Smooth muscle cell (in vitro differentiated cells): ENCODE data around the gene ZNF350. TPM values are rescaled to one million over a fixed set of nuclear protein-coding genes. Genes with fewer than 3 reads are reported as not detected.
"Not testable (repeated sequence)": the region's sequence is repeated elsewhere in the genome, so short reads cannot be mapped to it uniquely, and the experiment has no call there.

ENCODE experiments used
- DNase-seq: peaks from one replicate; lab custom pipeline; 2025; ENCODE audit not compliant: unreplicated experiment; lab: John Stamatoyannopoulos, UW
- H2AFZ ChIP-seq: fragments of 200-600 bp; sonication (generic); 2 replicates; pipeline ENCODE4 v1.6.0; 2016; ENCODE audit warnings: antibody characterized with exemption, low read depth, mild to moderate bottlenecking
- H3F3A ChIP-seq: fragments of 200-600 bp; sonication (generic); 2 replicates; pipeline ENCODE4 v1.6.0; 2017; ENCODE audit warnings: antibody characterized with exemption, low read depth
- H3K27ac ChIP-seq: fragments of 200-600 bp; sonication (generic); 2 replicates; pipeline ENCODE4 v1.5.1; 2016; ENCODE audit warnings: low read depth, mild to moderate bottlenecking
- H3K27me3 ChIP-seq: fragments of 200-600 bp; sonication (generic); 2 replicates; pipeline ENCODE4 v1.6.1; 2016; ENCODE audit warnings: low read depth, mild to moderate bottlenecking
- H3K36me3 ChIP-seq: fragments of 200-600 bp; sonication (generic); 2 replicates; pipeline ENCODE4 v1.5.1; 2016; ENCODE audit warnings: low read depth
- H3K4me1 ChIP-seq: fragments of 200-600 bp; sonication (generic); 2 replicates; pipeline ENCODE4 v1.5.1; 2016; ENCODE audit warnings: low read depth
- H3K4me2 ChIP-seq: fragments of 200-600 bp; sonication (generic); 2 replicates; pipeline ENCODE4 v1.6.0; 2016; ENCODE audit warnings: mild to moderate bottlenecking
- H3K4me3 ChIP-seq: fragments of 200-600 bp; sonication (generic); 2 replicates; pipeline ENCODE4 v1.5.1; 2016; ENCODE audit warnings: mild to moderate bottlenecking
- H3K79me2 ChIP-seq: fragments of 200-600 bp; sonication (generic); 2 replicates; pipeline ENCODE4 v1.6.0; 2016; ENCODE audit warnings: low read depth, mild to moderate bottlenecking
- H3K9ac ChIP-seq: fragments of 200-600 bp; sonication (generic); 2 replicates; pipeline ENCODE4 v1.6.0; 2016; ENCODE audit warnings: low read depth
- H3K9me3 ChIP-seq: fragments of 200-600 bp; sonication (generic); replicated peaks from 2 replicates; pipeline ENCODE4 v1.5.1; 2016; ENCODE audit warnings: low read depth
- H4K20me1 ChIP-seq: fragments of 200-600 bp; sonication (generic); 2 replicates; pipeline ENCODE4 v1.6.0; 2016; ENCODE audit warnings: low read depth
- CTCF ChIP-seq: fragments of 200-600 bp; sonication (generic); IDR thresholded peaks from 2 replicates; pipeline ENCODE4 v1.5.1; 2017; ENCODE audit warnings: borderline replicate concordance, mild to moderate bottlenecking, antibody characterized with exemption; ENCODE audit not compliant: insufficient read depth, poor library complexity, severe bottlenecking
- WGBS: methylation state at CpG from one replicate; pipeline ENCODE4 v1.1.7; 2016; ENCODE audit warnings: low lambda C conversion rate; 5-methylcytosine and 5-hydroxymethylcytosine counted together
- polyA plus RNA-seq: library from polyadenylated mRNA; unstranded; fragments of >200 nt; fragmentation: Nextera tagmentation; extraction: Ambion mirVana; gene quantifications from 2 replicates; pipeline ENCODE4 v1.2.1, GENCODE V29; 2016
- total RNA-seq: library from RNA; depleted of rRNA; stranded (reverse); fragments of >200 nt; gene quantifications from 2 replicates; pipeline ENCODE4 v1.2.3, GENCODE V29; 2014

The ZNF350 gene
- total and polyA plus RNA-seq, 2 experiments from 2014 or later, result 3.0 to 5.2 TPM

GRCh38 chr19:51959791-51960190 lies 26.8 kb downstream of the ZNF350 start:
- no peak for DNase-seq

DNA sequence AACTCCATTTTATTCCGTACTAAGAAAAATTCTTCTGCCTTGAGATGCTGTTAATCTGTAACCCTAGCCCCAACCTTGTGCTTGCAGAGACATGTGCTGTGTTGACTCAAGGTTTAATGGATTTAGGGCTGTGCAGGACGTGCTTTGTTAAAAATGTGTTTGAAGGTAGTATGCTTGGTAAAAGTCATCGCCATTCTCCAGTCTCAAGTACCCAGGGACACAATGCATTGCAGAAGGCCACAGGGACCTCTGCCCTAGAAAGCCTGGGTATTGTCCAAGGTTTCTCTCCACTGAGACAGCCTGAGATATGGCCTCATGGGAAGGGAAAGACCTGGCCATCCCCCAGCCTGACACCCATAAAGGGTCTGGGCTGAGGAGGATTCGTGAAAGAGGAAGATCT lies 28.8 kb downstream of the ZNF350 start:
- 79% methylated on average over 4 of the region's 4 CpGs for WGBS
- not testable (repeated sequence) for H3K4me3 ChIP-seq, H3K9me3 ChIP-seq, H3K4me2 ChIP-seq, H3K9ac ChIP-seq, H3K4me1 ChIP-seq, H3K36me3 ChIP-seq, H4K20me1 ChIP-seq, H3F3A ChIP-seq, H3K27ac ChIP-seq, H2AFZ ChIP-seq, H3K79me2 ChIP-seq, H3K27me3 ChIP-seq, DNase-seq

More at GRCh38 chr19:51959791-51960190, 26.8 kb downstream of the ZNF350 start:
- H3K4me3 ChIP-seq, result no peak overlapping the region
- 81% methylated on average over 4 of the region's 4 CpGs for WGBS
- peaks cover 5% of the 10 kb centered on the region for H3K36me3 ChIP-seq
- no peaks in the 10 kb centered on the region for H4K20me1 ChIP-seq
- no peak overlapping the region for H2AFZ ChIP-seq
- H3K27me3 ChIP-seq, result no peaks in the 10 kb centered on the region
- peaks cover 11% of the 10 kb centered on the region for H3K9me3 ChIP-seq
- H3K9ac ChIP-seq, result no peak overlapping the region
- no peaks in the 10 kb centered on the region for H3K79me2 ChIP-seq
- H3F3A ChIP-seq, result no peaks in the 10 kb centered on the region
- no peak for TF ChIP-seq CTCF
- H3K27ac ChIP-seq, result no peak overlapping the region
- H3K4me2 ChIP-seq, result no peak overlapping the region
- no peaks in the 10 kb centered on the region for H3K4me1 ChIP-seq

DNA sequence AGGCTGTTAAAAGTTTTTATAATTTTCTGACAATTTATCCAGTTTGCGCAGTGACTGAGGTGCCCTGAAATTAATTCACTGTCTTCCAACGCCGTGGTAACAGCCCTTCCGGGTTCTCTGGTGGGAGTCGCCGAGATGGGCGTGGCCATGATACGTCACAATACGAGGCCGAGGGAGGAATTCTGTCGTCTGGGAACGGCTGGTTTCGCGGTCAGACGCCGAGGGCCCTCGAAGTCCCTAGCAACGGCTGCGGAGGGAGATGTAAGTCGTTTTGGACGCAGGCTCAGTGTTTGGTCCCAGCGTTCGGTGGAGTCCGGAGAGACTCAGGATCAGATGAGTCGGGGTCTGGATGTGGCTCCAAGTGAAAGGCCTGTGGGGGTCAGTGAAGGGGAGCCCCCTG lies 37.7 kb downstream of the ZNF350 start:
- Histone ChIP-seq H2AFZ (no peak overlapping the region), H3K9ac (no peak overlapping the region)
- WGBS, result 96% methylated on average over 25 of the region's 25 CpGs

DNA sequence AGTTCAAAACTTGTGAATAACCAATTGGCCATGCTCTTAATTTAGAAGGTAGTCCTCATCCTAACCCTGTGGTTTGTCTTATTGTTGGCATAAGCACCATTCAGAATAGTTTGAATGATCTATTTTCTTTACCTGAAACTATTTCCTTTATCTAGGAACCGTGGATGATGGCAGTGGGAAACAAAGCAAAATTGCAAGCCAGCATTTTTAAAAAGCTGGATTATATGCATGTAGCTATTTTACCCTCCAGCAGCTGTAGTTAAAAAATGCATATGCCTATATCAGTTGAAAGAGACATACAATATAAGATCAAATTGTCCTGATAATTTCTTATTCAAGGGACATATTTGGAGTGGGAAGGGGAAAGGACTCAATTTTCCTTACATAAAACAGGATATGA lies 40.0 kb downstream of the ZNF350 start:
- H3K27me3 ChIP-seq, result no peaks in the 10 kb centered on the region
- H4K20me1 ChIP-seq, result no peaks in the 10 kb centered on the region
- TF ChIP-seq CTCF, result no peak
- H3K4me1 ChIP-seq, result no peaks in the 10 kb centered on the region
- H3K9ac ChIP-seq, result no peak overlapping the region
- H3K36me3 ChIP-seq, result peaks cover 41% of the 10 kb centered on the region
- no peak overlapping the region for H3K4me2 ChIP-seq
- WGBS, result 100% methylated on average over 1 of the region's 1 CpG
- no peak for DNase-seq
- peaks cover 59% of the 10 kb centered on the region for H3K9me3 ChIP-seq
- H3K27ac ChIP-seq, result no peak overlapping the region
- H2AFZ ChIP-seq, result no peak overlapping the region
- no peak overlapping the region for H3K4me3 ChIP-seq
- no peaks in the 10 kb centered on the region for H3K79me2 ChIP-seq
- H3F3A ChIP-seq, result no peaks in the 10 kb centered on the region

More for the DNA sequence above, 37.7 kb downstream of the ZNF350 start:
- Histone ChIP-seq H3K27ac (no peak overlapping the region), H3K4me1 (no peaks in the 10 kb centered on the region), H3K36me3 (peaks cover 21% of the 10 kb centered on the region), H3K27me3 (no peaks in the 10 kb centered on the region), H3F3A (no peaks in the 10 kb centered on the region), H3K4me3 (no peak overlapping the region), H4K20me1 (no peaks in the 10 kb centered on the region), H3K4me2 (no peak overlapping the region), H3K79me2 (no peaks in the 10 kb centered on the region), H3K9me3 (peaks cover 42% of the 10 kb centered on the region)
- TF ChIP-seq CTCF, result no peak
- DNase-seq, result no peak
